GM12872 (cell line): Measurements from ENCODE around the gene TRIM44.

Experiments used
- CTCF ChIP-seq: IDR thresholded peaks from 3 replicates; pipeline ENCODE4 v1.5.1; 2011; ENCODE audit warnings: low read depth, mild to moderate bottlenecking, low read length, moderate library complexity; ENCODE audit not compliant: insufficient read depth

TRIM44 gene

GRCh38 chr11:35725885-35726284 is 63.3 kb downstream of the TRIM44 start:
- TF ChIP-seq CTCF, result no peak

- TF ChIP-seq CTCF, result no peak
Measured at GRCh38 chr11:35727140-35727539, 64.6 kb downstream of the TRIM44 start.

- TF ChIP-seq CTCF, result no peak
Measured at GRCh38 chr11:35730254-35730653, 67.7 kb downstream of the TRIM44 start.

GRCh38 chr11:35734669-35735410 is 72.3 kb downstream of the TRIM44 start:
- no peak for TF ChIP-seq CTCF

GRCh38 chr11:35735411-35735810 is 72.8 kb downstream of the TRIM44 start:
- TF ChIP-seq CTCF, result no peak

GRCh38 chr11:35735903-35736302 is 73.3 kb downstream of the TRIM44 start:
- no peak for TF ChIP-seq CTCF

- TF ChIP-seq CTCF, result no peak
Measured at GRCh38 chr11:35736952-35737351, 74.4 kb downstream of the TRIM44 start.
